Motor neuron (in vitro differentiated cells): ENCODE measurements around the gene TAX1BP3. TPM values are rescaled to one million over a fixed set of nuclear protein-coding genes. Genes with fewer than 3 reads are reported as not detected.
A peak's percentile ranks its signal among the peaks of the same experiment; 100 is the strongest.

Source experiments
- ATAC-seq, 8 experiments: fragments of 200-7000 bp; cut with Tn5 transposase; replicated peaks in 6 of 8; 2 replicates each; pipeline ENCODE4 v1.8.0; 2021; ENCODE audit warnings: mild to moderate bottlenecking in 8 of 8, moderate library complexity in 8 of 8
- H3K27ac ChIP-seq, 2 donors: fragments of 250-450 bp; sonication (Bioruptor Pico); 2 replicates each; pipeline ENCODE4 v1.9.0; 2021; ENCODE audit warnings: antibody characterized with exemption in 2 of 2, mild to moderate bottlenecking in 2 of 2, moderate library complexity in 1 of 2
- H3K4me1 ChIP-seq, 2 donors: fragments of 250-450 bp; sonication (Bioruptor Pico); replicated peaks in 1 of 2; 2 replicates each; pipeline ENCODE4 v1.6.1; 2021; ENCODE audit warnings: antibody characterized with exemption in 2 of 2, mild to moderate bottlenecking in 2 of 2, moderate library complexity in 1 of 2
- H3K4me3 ChIP-seq, 5 donors: fragments of 250-450 bp; sonication (Bioruptor Pico); 2 replicates each; pipeline ENCODE4 v1.9.0; 2021; ENCODE audit warnings: antibody characterized with exemption in 5 of 5, mild to moderate bottlenecking in 5 of 5, moderate library complexity in 4 of 5
- WGBS, 10 experiments: fragments of 450-650 bp; shearing (Covaris generic); methylation state at CpG; one replicate each; pipeline ENCODE4 v1.0.0; 2022; 5-methylcytosine and 5-hydroxymethylcytosine counted together
- in situ Hi-C, 9 experiments: fragments of 400-800 bp; cut with MboI; loops; one replicate each; pipeline ENCODE4 v1.15.0; 2021; ENCODE audit warnings: low sequenced_read_pairs in 9 of 9, low pct_unique_long_range_greater_than_20kb in 2 of 9; ENCODE audit not compliant: unreplicated experiment in 9 of 9
- total RNA-seq, 8 experiments: library from RNA; unstranded; fragments of 300-600 nt; gene quantifications; 2 replicates each; pipeline versions ENCODE4 v1.2.3 to v1.2.4, GENCODE V29; 2022

The TAX1BP3 gene
- total RNA-seq, 8 experiments from 2014 or later, result 19.2 to 314 (median 43.5) TPM

- no peak overlapping the region for H3K4me3 ChIP-seq
- no peak for ATAC-seq
- no peak overlapping the region for H3K27ac ChIP-seq
- in situ Hi-C loops, result no loop called here
- WGBS, 10 experiments, result 0 to 100% (median 84%) methylated on average over 2 to 7 of the region's 20 CpGs; no CpG with 5 or more reads in 7 of the 10 experiments
- no peaks in the 10 kb centered on the region for H3K4me1 ChIP-seq
Observed at GRCh38 chr17:3681565-3681964, 13.2 kb upstream of the TAX1BP3 start.

GRCh38 chr17:3681057-3681456, 12.7 kb upstream of the TAX1BP3 start:
- in situ Hi-C loops, result no loop called here
- no peak overlapping the region for H3K4me3 ChIP-seq
- no peaks in the 10 kb centered on the region for H3K4me1 ChIP-seq
- H3K27ac ChIP-seq, result no peak overlapping the region
- WGBS, 10 experiments, result 80 to 100% methylated on average over 1 of the region's 12 CpGs; no CpG with 5 or more reads in 8 of the 10 experiments
- no peak for ATAC-seq

- Histone ChIP-seq H3K4me3 (no peak overlapping the region), H3K27ac (no peak overlapping the region), H3K4me1 (no peaks in the 10 kb centered on the region)
- peak in 4 of 8 experiments; percentile 9 to 67 (median 32) for ATAC-seq
- WGBS, 10 experiments, result 31 to 74% (median 63%) methylated on average over 1 to 9 of the region's 20 CpGs; no CpG with 5 or more reads in 5 of the 10 experiments
- in situ Hi-C loops, result no loop called here
Observed at GRCh38 chr17:3679531-3680126, 11.3 kb upstream of the TAX1BP3 start.

- peak in 2 of 8 experiments; percentile 7 to 9 for ATAC-seq
- H3K4me3 ChIP-seq, result no peak overlapping the region
- 89% methylated on average over 5 of the region's 27 CpGs; no CpG with 5 or more reads in 9 of the 10 experiments for WGBS, 10 experiments
- in situ Hi-C loops, result no loop called here
- no peak overlapping the region for H3K27ac ChIP-seq
- H3K4me1 ChIP-seq, result no peaks in the 10 kb centered on the region
Observed at GRCh38 chr17:3678821-3679530, 10.6 kb upstream of the TAX1BP3 start.

- peak in 5 of 8 experiments; percentile 12 to 43 (median 25) for ATAC-seq
- Histone ChIP-seq H3K27ac (no peak overlapping the region), H3K4me1 (no peaks in the 10 kb centered on the region), H3K4me3 (no peak overlapping the region)
- WGBS, 10 experiments, result 0 to 67% (median 64%) methylated on average over 2 to 7 of the region's 16 CpGs; no CpG with 5 or more reads in 7 of the 10 experiments
- in situ Hi-C loops, result no loop called here
Observed at GRCh38 chr17:3678095-3678820, 9.9 kb upstream of the TAX1BP3 start.

- 72 to 100% (median 90%) methylated on average over 1 to 8 of the region's 11 CpGs; no CpG with 5 or more reads in 3 of the 10 experiments for WGBS, 10 experiments
- ATAC-seq, result no peak
- in situ Hi-C loops, result no loop called here
- Histone ChIP-seq H3K27ac (no peak overlapping the region), H3K4me1 (no peaks in the 10 kb centered on the region), H3K4me3 (no peak overlapping the region)
Observed at GRCh38 chr17:3675886-3676285, 7.5 kb upstream of the TAX1BP3 start.

GRCh38 chr17:3672571-3672970, 4.2 kb upstream of the TAX1BP3 start:
- no peak for ATAC-seq
- no peak overlapping the region for H3K4me3 ChIP-seq
- no peak overlapping the region for H3K27ac ChIP-seq
- H3K4me1 ChIP-seq, result peaks cover 5% of the 10 kb centered on the region in 2 donors
- WGBS, 10 experiments, result 80 to 100% (median 100%) methylated on average over 1 to 4 of the region's 4 CpGs
- in situ Hi-C loops, result loop anchor here in 1 of 9 experiments (25.0 kb wide), 1 partner anchor 110 kb away; the partner anchor contains the start of gene TRPV3

GRCh38 chr17:3669548-3669947, 1.2 kb upstream of the TAX1BP3 start:
- WGBS, 10 experiments, result 0 to 55% (median 28%) methylated on average over 1 to 12 of the region's 12 CpGs; no CpG with 5 or more reads in 3 of the 10 experiments
- peak overlapping the region in 1 of 2 donors; percentile 88 for H3K27ac ChIP-seq
- in situ Hi-C loops, result loop anchor here in 1 of 9 experiments (25.0 kb wide), 1 partner anchor 107 kb away; the partner anchor contains the start of gene TRPV3
- H3K4me1 ChIP-seq, result peaks cover 11 to 13% of the 10 kb centered on the region in 2 donors
- peak overlapping the region; percentile 73 to 96 (median 90) for H3K4me3 ChIP-seq
- no peak for ATAC-seq

GRCh38 chr17:3669085-3669347, 638 bp upstream of the TAX1BP3 start:
- 0 to 1% (median 0%) methylated on average over 1 to 14 of the region's 32 CpGs; no CpG with 5 or more reads in 6 of the 10 experiments for WGBS, 10 experiments
- ATAC-seq, result no peak
- Histone ChIP-seq H3K27ac (peak overlapping the region; percentile 79 to 88), H3K4me3 (peak overlapping the region; percentile 73 to 96 (median 90)), H3K4me1 (peaks cover 11 to 13% of the 10 kb centered on the region in 2 donors)
- in situ Hi-C loops, result loop anchor here in 1 of 9 experiments (25.0 kb wide), 1 partner anchor 107 kb away; the partner anchor contains the start of gene TRPV3

- in situ Hi-C loops, result loop anchor here in 1 of 9 experiments (25.0 kb wide), 1 partner anchor 105 kb away; the partner anchor contains the start of gene TRPV3
- WGBS, 10 experiments, result 0 to 38% (median 5%) methylated on average over 1 to 7 of the region's 39 CpGs; no CpG with 5 or more reads in 3 of the 10 experiments
- peak overlapping the region; percentile 89 to 95 for H3K27ac ChIP-seq
- peaks cover 11 to 19% of the 10 kb centered on the region in 2 donors for H3K4me1 ChIP-seq
- peak overlapping the region; percentile 65 to 96 (median 83) for H3K4me3 ChIP-seq
- ATAC-seq, result peak; percentile 61 to 76 (median 68)
Observed at GRCh38 chr17:3667366-3668278, 756 bp downstream of the TAX1BP3 start.

- whole genome bisulfite sequencing, 10 experiments, result 7 to 100% (median 100%) methylated on average over 1 to 3 of the region's 6 CpGs; no CpG with 5 or more reads in 6 of the 10 experiments
- no peak for ATAC-seq
- no peak overlapping the region for H3K4me3 ChIP-seq
Observed at GRCh38 chr17:3666516-3666915, 1.9 kb downstream of the TAX1BP3 start.

GRCh38 chr17:3665834-3666233, 2.5 kb downstream of the TAX1BP3 start:
- in situ Hi-C loops, result loop anchor here in 1 of 9 experiments (25.0 kb wide), 1 partner anchor 104 kb away; the partner anchor contains the start of gene TRPV3
- Histone ChIP-seq H3K4me1 (peaks cover 11 to 21% of the 10 kb centered on the region in 2 donors), H3K4me3 (no peak overlapping the region), H3K27ac (no peak overlapping the region)
- ATAC-seq, result no peak
- 45 to 100% (median 69%) methylated on average over 2 to 5 of the region's 5 CpGs; no CpG with 5 or more reads in 6 of the 10 experiments for WGBS, 10 experiments

More at GRCh38 chr17:3666516-3666915, 1.9 kb downstream of the TAX1BP3 start:
- H3K27ac ChIP-seq, result no peak overlapping the region
- in situ Hi-C loops, result loop anchor here in 1 of 9 experiments (25.0 kb wide), 1 partner anchor 104 kb away; the partner anchor contains the start of gene TRPV3
- peaks cover 11 to 21% of the 10 kb centered on the region in 2 donors for H3K4me1 ChIP-seq
